ENCODE results near the gene FAM234A.

The FAM234A gene

DNA sequence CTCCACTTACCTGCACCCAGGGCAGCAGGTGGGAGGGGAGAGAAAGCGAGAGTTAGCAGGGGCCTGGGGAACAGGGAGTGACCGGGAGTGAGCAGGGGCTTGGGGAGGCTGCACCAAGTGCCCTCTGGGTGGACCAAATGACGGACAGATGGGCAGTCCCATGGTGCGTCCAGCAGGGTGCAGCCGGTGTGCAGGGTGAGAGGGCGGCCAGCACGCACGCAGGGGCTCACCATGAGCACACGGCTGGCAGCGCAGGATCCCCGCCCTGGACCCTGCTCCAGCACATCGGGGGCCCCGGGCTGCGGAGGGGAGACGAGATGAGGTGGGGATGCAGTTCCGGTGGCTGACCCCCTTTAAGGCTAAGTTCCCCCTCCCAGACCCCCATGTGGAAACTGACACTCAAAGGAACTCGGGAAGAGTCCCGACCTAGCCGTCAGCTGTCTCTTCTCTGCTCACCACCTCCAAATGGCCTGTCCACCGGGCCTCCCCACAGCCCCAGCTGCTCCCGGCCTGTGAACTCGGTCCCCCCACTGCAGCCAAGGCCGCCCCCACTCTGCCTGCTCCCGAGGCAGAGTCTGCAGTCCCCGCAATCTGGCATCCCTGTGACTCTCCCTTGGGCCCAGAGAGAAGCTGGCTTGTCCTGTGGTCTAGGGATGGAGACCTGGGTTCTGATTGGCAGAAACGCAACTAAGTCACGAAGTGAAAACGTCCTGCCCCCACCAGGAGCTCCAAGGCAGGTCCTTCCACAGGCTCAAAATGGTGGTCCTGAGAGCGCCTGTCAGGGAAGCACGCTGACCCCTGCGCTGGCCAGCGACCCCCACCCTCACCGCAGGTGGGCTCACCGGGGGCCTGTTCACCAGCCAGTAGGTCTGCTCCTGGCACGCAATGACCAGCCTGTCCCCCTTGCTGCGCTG lies 38.3 kb downstream of the FAM234A start:
- H3K27me3 ChIP-seq (ENCODE audit: insufficient read depth, low read length), result peaks cover 12% of the 10 kb centered on the region; the same call in 1 of the 2 replicates
- no peaks in the 10 kb centered on the region for H3F3A ChIP-seq (ENCODE audit: insufficient read depth, low read length)

DNA sequence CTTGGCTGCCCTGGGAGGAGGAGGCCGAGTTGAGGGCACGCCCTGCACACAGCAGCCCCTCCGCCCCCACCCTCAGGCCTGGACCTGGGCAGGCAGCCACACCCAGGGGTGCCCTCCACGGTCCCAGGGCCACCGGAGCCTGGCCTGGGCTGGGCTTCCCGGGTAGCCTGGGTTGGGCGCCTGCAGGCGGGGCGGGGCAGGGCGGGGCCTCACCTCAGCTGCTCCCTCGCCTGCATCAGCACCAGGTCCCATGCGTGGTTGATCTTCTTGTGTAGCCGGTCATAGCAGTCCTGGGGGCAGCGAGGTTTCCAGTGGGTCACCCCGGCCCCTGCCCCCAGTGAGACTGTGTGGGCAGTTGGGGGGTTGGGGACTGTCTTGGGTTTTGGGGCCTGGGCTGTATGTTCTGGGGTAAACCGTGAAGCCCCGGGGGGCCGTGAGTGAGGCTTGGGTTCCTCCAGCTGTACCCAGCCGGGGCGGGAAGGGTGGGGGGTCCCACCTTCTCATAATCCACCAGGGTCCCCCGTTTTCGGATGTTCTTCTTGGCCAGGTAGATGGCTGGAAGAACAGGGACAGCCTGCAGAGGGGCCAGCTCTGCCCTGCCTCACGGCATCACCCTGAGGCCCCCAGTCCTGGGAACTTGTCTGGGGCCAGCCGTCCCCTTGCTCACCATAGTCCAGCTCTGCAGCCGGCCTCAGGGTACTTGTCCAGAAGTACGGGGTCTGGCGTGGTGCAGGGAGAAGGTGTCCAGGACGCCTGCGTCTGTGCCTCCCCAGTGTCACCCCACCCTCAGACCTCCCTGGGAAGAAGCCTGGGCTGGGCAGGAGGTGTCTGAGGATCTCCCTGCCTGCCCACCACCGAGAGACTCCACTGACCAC lies 39.2 kb downstream of the FAM234A start:
- no peak overlapping the region for H2AFZ ChIP-seq (ENCODE audit: low read length)
- H3K79me2 ChIP-seq (ENCODE audit: insufficient read depth, low read length), result no peaks in the 10 kb centered on the region
- H3K4me1 ChIP-seq (ENCODE audit: insufficient read depth, low read length, severe bottlenecking), result peaks cover 9% of the 10 kb centered on the region
- no peak for TF ChIP-seq EZH2 (IDR thresholded peaks at IDR 0.05; ENCODE audit: borderline replicate concordance, low read length)
- TF ChIP-seq, protein P1, sequence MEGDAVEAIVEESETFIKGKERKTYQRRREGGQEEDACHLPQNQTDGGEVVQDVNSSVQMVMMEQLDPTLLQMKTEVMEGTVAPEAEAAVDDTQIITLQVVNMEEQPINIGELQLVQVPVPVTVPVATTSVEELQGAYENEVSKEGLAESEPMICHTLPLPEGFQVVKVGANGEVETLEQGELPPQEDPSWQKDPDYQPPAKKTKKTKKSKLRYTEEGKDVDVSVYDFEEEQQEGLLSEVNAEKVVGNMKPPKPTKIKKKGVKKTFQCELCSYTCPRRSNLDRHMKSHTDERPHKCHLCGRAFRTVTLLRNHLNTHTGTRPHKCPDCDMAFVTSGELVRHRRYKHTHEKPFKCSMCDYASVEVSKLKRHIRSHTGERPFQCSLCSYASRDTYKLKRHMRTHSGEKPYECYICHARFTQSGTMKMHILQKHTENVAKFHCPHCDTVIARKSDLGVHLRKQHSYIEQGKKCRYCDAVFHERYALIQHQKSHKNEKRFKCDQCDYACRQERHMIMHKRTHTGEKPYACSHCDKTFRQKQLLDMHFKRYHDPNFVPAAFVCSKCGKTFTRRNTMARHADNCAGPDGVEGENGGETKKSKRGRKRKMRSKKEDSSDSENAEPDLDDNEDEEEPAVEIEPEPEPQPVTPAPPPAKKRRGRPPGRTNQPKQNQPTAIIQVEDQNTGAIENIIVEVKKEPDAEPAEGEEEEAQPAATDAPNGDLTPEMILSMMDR (IDR thresholded peaks at IDR 0.05; ENCODE audit: low read length), result no peak
- H3K9ac ChIP-seq (ENCODE audit: low read length), result no peak overlapping the region
- no peak overlapping the region for H3K4me3 ChIP-seq (ENCODE audit: low read depth, low read length, poor library complexity, severe bottlenecking)
- no peaks in the 10 kb centered on the region for H3K36me3 ChIP-seq (ENCODE audit: insufficient read depth, low read length)
- no peaks in the 10 kb centered on the region for H3F3A ChIP-seq (ENCODE audit: insufficient read depth, low read length)
- peaks cover 12% of the 10 kb centered on the region; the same call in 1 of the 2 replicates for H3K27me3 ChIP-seq (ENCODE audit: insufficient read depth, low read length)
- H3K27ac ChIP-seq (ENCODE audit: low read depth, low read length, poor library complexity, severe bottlenecking), result no peak overlapping the region
- no peak overlapping the region; the same call in 1 of the 2 replicates for H3K4me2 ChIP-seq (ENCODE audit: low read length)
- no peaks in the 10 kb centered on the region for H3K9me2 ChIP-seq (ENCODE audit: low read depth, low read length)
- H3K9me3 ChIP-seq (ENCODE audit: low read length), result no peaks in the 10 kb centered on the region
- H4K20me1 ChIP-seq (ENCODE audit: insufficient read depth, low read length), result no peaks in the 10 kb centered on the region

More for the DNA sequence above, 38.3 kb downstream of the FAM234A start:
- Histone ChIP-seq H3K4me1 (ENCODE audit: insufficient read depth, low read length, severe bottlenecking) (peaks cover 9% of the 10 kb centered on the region), H3K9ac (ENCODE audit: low read length) (no peak overlapping the region), H3K4me3 (ENCODE audit: low read depth, low read length, poor library complexity, severe bottlenecking) (no peak overlapping the region), H3K36me3 (ENCODE audit: insufficient read depth, low read length) (no peaks in the 10 kb centered on the region), H3K9me2 (ENCODE audit: low read depth, low read length) (no peaks in the 10 kb centered on the region), H3K4me2 (ENCODE audit: low read length) (no peak overlapping the region; the same call in 1 of the 2 replicates), H2AFZ (ENCODE audit: low read length) (no peak overlapping the region), H3K79me2 (ENCODE audit: insufficient read depth, low read length) (no peaks in the 10 kb centered on the region), H4K20me1 (ENCODE audit: insufficient read depth, low read length) (no peaks in the 10 kb centered on the region), H3K9me3 (ENCODE audit: low read length) (no peaks in the 10 kb centered on the region), H3K27ac (ENCODE audit: low read depth, low read length, poor library complexity, severe bottlenecking) (no peak overlapping the region)
- TF ChIP-seq EZH2 (IDR thresholded peaks at IDR 0.05; ENCODE audit: borderline replicate concordance, low read length), result no peak
- TF ChIP-seq, protein P1 (IDR thresholded peaks at IDR 0.05; ENCODE audit: low read length), result no peak

DNA sequence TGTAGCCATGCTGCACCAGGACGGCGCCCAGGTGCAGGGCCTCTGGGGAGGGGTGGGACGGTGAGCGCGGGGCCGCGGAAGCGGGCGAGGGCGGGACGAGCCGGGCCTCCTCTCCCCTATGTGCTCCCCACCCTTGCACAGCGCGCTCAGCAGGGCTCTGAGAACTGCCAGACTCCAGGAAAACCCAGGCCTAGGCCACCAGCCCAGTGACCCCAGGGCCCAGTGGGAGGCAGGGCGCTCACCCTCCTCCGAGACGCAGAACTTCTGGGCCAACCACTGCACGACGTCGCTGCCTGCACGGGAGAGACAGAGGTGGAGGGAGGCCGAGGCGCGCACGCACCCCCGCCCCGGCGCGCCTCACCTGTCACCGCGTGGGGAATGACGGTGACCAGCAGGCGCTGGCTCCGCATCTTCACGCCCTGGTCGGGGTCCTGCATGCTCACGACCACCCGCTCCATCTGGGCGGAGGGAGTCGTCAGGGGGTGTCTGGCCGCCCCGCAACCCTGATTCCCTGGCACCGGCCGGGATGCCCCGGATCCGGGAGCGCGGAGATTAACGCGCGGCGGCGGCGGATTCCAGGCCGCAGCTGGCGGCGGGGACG lies 40.5 kb downstream of the FAM234A start:
- no peaks in the 10 kb centered on the region for H4K20me1 ChIP-seq (ENCODE audit: insufficient read depth, low read length)
- no peaks in the 10 kb centered on the region for H3F3A ChIP-seq (ENCODE audit: insufficient read depth, low read length)
- TF ChIP-seq EZH2 (IDR thresholded peaks at IDR 0.05; ENCODE audit: borderline replicate concordance, low read length), result no peak
- TF ChIP-seq, protein P1 (IDR thresholded peaks at IDR 0.05; ENCODE audit: low read length), result no peak
- peak overlapping the region; percentile 64 for H3K4me2 ChIP-seq (ENCODE audit: low read length)
- H3K36me3 ChIP-seq (ENCODE audit: insufficient read depth, low read length), result no peaks in the 10 kb centered on the region
- no peak overlapping the region for H3K9ac ChIP-seq (ENCODE audit: low read length)
- H2AFZ ChIP-seq (ENCODE audit: low read length), result no peak overlapping the region
- H3K4me1 ChIP-seq (ENCODE audit: insufficient read depth, low read length, severe bottlenecking), result peaks cover 9% of the 10 kb centered on the region
- H3K9me3 ChIP-seq (ENCODE audit: low read length), result no peaks in the 10 kb centered on the region
- H3K9me2 ChIP-seq (ENCODE audit: low read depth, low read length), result no peaks in the 10 kb centered on the region
- H3K4me3 ChIP-seq (ENCODE audit: low read depth, low read length, poor library complexity, severe bottlenecking), result peak overlapping the region; percentile 47
- H3K79me2 ChIP-seq (ENCODE audit: insufficient read depth, low read length), result no peaks in the 10 kb centered on the region
- no peak overlapping the region for H3K27ac ChIP-seq (ENCODE audit: low read depth, low read length, poor library complexity, severe bottlenecking)
- peaks cover 11% of the 10 kb centered on the region; the same call in 1 of the 2 replicates for H3K27me3 ChIP-seq (ENCODE audit: insufficient read depth, low read length)

Measured in OCI-LY1 (cell line).